Heart left ventricle (tissue), 16 donors: ENCODE measurements around the gene ITPR2. TPM values are rescaled to one million over a fixed set of nuclear protein-coding genes. Genes with fewer than 3 reads are reported as not detected.

Source experiments
- ATAC-seq, 4 donors: fragments of 200-7000 bp; cut with Tn5 transposase; one replicate each; pipeline ENCODE4 v1.9.1; 2020 to 2022; ENCODE audit warnings: moderate library complexity in 4 of 4, mild to moderate bottlenecking in 3 of 4, moderate number of reproducible peaks in 1 of 4
- DNase-seq, 5 donors: peaks; one replicate each; pipeline ENCODE4 v3.0.0-alpha.2; 2020
- H3K27ac ChIP-seq, 12 donors: fragments of 200-600 bp; sonication (generic) in 4 of 12; one replicate each; pipeline versions ENCODE4 v1.5.0 to v1.8.0; 2016 to 2022; ENCODE audit warnings: mild to moderate bottlenecking in 2 of 12
- H3K27me3 ChIP-seq, 9 donors: fragments of 200-600 bp; sonication (generic) in 2 of 9; one replicate each; pipeline versions ENCODE4 v1.5.1 to v1.8.0; 2016 to 2022; ENCODE audit warnings: mild to moderate bottlenecking in 3 of 9
- H3K36me3 ChIP-seq, 9 donors: fragments of 200-600 bp; sonication (generic) in 2 of 9; one replicate each; pipeline versions ENCODE4 v1.5.0 to v1.8.0; 2018 to 2022; ENCODE audit warnings: mild to moderate bottlenecking in 2 of 9
- H3K4me1 ChIP-seq, 12 donors: fragments of 200-600 bp; sonication (generic) in 4 of 12; one replicate each; pipeline versions ENCODE4 v1.5.0 to v1.8.0; 2016 to 2022; ENCODE audit warnings: mild to moderate bottlenecking in 3 of 12
- H3K4me3 ChIP-seq, 12 donors: fragments of 200-600 bp; sonication (generic) in 4 of 12; one replicate each; pipeline versions ENCODE4 v1.5.0 to v1.8.0; 2017 to 2022; ENCODE audit warnings: mild to moderate bottlenecking in 9 of 12, moderate library complexity in 4 of 12
- H3K9me3 ChIP-seq, 12 donors: fragments of 200-600 bp; sonication (generic) in 4 of 12; one replicate each; pipeline versions ENCODE4 v1.5.0 to v1.8.0; 2016 to 2022; ENCODE audit warnings: mild to moderate bottlenecking in 1 of 12
- POLR2A ChIP-seq, 2 donors: fragments of 450-650 bp; IDR thresholded peaks; one replicate each; pipeline ENCODE4 v1.6.1; 2017; ENCODE audit warnings: antibody characterized with exemption in 2 of 2, mild to moderate bottlenecking in 2 of 2, moderate library complexity in 2 of 2
- WGBS, 4 donors: extraction: QIAGEN DNeasy Blood & Tissue Kit in 2 of 4; methylation state at CpG; one replicate each; pipeline versions ENCODE4 v1.1.5 to v1.1.7; 2013 to 2018; 5-methylcytosine and 5-hydroxymethylcytosine counted together
- intact Hi-C, 10 donors: fragments of 100-400 bp; cut with DNase I; formaldehyde crosslinking; loops; one replicate each; pipeline versions ENCODE4 v1.11.1 to v1.14.2; 2022
- polyA plus RNA-seq, 2 donors: library from polyadenylated mRNA; stranded (reverse); fragments of 200-250 nt; gene quantifications; one replicate each; pipeline ENCODE4 v1.2.3, GENCODE V29; 2013
- total RNA-seq, 9 donors: library from RNA; depleted of rRNA in 2 of 9; stranded (reverse); fragments of >200 nt in 2 of 9; fragmentation: NEBNext Ultra II Directional in 3 of 9; extraction: Animal tissue kit (Norgen Biotek cat#: 25700) in 3 of 9; gene quantifications; one replicate each; pipeline versions ENCODE4 v1.1.0 to v1.2.4, GENCODE V29; 2016 to 2023
- TF ChIP-seq, protein P1 (sequence below), 12 donors: fragments of 200-600 bp; sonication (generic) in 4 of 12; IDR thresholded peaks; one replicate each; pipeline versions ENCODE4 v1.5.0 to v1.8.0; 2018 to 2022; ENCODE audit warnings: antibody characterized with exemption in 12 of 12, mild to moderate bottlenecking in 5 of 12
- donor health status: ischemic (EF 13 %, LVEDD 7.1; RV severe dilation, severe dysfunction).
- donor health status: healthy with polysubstance abuse.
- donor health status: DM: no; HTN: yes; CAD: no.
- donor health status: DM: no; HTN: no; CAD: no.
- donor health status: ischemic (EF 25% LVEDD 6.9; RV normal size, moderate dysfunction).
- donor health status: ischemic (EF 25% LVEDD 5.7; RV mildly dilated, moderate dysfunction).
- donor health status: healthy.
- donor health status: DM: yes; HTN: yes; CAD: no.
- donor health status: ischemic (EF 35%, LVEDD 5.7; RV mildly dilated, moderate dysfunction).
- donor health status: nonischemic (EF 11% LVEDD 7.7; RV severe dilation, severe dysfunction).
- donor health status: DM: yes; HTN: yes; CAD: no.
- donor health status: PGD.
- donor health status: ischemic (EF 29% LVEDD 5.4; RV normal size, mild dysfunction).
- donor health status: nonischemic (EF 23%, LVEDD 6.1; RV moderate dilation, normal function).

Gene ITPR2
- total and polyA plus RNA-seq, 11 donors = 3.4 to 45.6 (median 11.8) TPM

DNA sequence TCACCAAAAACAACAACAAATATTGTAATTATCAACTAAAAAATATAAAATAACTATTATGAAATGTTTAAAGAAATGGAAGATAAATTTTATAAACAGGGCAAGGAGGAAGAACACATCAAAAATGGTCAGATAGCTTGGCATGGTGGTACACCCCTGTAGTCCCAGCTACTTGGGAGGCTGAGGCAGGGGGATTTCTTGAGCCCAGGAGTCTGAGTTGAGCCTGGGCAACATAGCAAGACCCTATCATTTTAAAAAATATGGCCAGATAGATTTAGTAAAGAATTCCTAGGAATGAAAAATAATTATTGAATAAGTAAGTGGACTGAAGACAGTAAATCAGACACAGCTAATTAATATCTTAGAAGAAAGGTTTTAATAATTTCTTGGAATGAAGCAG lies 32.6 kb downstream of the ITPR2 start:
- no peaks in the 10 kb centered on the region for H3K36me3 ChIP-seq
- H3K4me3 ChIP-seq = no peak overlapping the region
- TF ChIP-seq, protein P1, sequence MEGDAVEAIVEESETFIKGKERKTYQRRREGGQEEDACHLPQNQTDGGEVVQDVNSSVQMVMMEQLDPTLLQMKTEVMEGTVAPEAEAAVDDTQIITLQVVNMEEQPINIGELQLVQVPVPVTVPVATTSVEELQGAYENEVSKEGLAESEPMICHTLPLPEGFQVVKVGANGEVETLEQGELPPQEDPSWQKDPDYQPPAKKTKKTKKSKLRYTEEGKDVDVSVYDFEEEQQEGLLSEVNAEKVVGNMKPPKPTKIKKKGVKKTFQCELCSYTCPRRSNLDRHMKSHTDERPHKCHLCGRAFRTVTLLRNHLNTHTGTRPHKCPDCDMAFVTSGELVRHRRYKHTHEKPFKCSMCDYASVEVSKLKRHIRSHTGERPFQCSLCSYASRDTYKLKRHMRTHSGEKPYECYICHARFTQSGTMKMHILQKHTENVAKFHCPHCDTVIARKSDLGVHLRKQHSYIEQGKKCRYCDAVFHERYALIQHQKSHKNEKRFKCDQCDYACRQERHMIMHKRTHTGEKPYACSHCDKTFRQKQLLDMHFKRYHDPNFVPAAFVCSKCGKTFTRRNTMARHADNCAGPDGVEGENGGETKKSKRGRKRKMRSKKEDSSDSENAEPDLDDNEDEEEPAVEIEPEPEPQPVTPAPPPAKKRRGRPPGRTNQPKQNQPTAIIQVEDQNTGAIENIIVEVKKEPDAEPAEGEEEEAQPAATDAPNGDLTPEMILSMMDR (IDR thresholded peaks at IDR 0.05) = no peak
- no peak for TF ChIP-seq POLR2A (IDR thresholded peaks at IDR 0.05)
- intact Hi-C loops = no loop called here
- no peak overlapping the region for H3K27ac ChIP-seq
- H3K4me1 ChIP-seq = peaks cover 0 to 45% (median 7%) of the 10 kb centered on the region in 12 donors
- ATAC-seq (no peak), DNase-seq (no peak)
- no peaks in the 10 kb centered on the region for H3K27me3 ChIP-seq
- H3K9me3 ChIP-seq = no peaks in the 10 kb centered on the region

DNA sequence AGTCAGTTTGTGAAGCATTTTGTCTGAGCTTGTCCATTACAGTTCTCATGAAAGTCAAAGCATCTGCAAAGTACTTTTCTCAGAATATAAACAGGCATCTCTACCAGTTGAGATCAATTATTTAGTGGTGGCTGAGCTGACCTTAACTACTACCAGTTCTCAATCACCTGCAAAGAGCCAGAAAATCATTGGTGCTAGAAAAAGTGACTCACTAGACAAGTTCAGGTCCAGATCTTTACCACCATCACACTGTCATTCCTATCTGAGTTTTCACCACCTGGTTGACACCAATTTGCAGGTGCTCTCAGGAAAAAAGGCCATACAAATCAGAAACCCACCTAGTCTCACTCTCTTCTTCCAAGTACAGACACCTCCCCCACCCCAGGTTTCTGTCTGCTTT lies 33.3 kb downstream of the ITPR2 start:
- no peak for TF ChIP-seq POLR2A (IDR thresholded peaks at IDR 0.05)
- TF ChIP-seq, protein P1 (IDR thresholded peaks at IDR 0.05) = no peak
- H3K9me3 ChIP-seq = no peaks in the 10 kb centered on the region
- DNase-seq = no peak
- no peaks in the 10 kb centered on the region for H3K36me3 ChIP-seq
- no peak for ATAC-seq
- H3K27ac ChIP-seq = peak overlapping the region in 1 of 12 donors; percentile 48
- H3K4me3 ChIP-seq = no peak overlapping the region
- intact Hi-C loops = loop anchor here in 1 of 10 donors (5.0 kb wide), 1 partner anchor 37 kb away; no protein-coding TSS in a partner anchor
- H3K27me3 ChIP-seq = no peaks in the 10 kb centered on the region
- H3K4me1 ChIP-seq = peaks cover 0 to 45% (median 7%) of the 10 kb centered on the region in 12 donors

DNA sequence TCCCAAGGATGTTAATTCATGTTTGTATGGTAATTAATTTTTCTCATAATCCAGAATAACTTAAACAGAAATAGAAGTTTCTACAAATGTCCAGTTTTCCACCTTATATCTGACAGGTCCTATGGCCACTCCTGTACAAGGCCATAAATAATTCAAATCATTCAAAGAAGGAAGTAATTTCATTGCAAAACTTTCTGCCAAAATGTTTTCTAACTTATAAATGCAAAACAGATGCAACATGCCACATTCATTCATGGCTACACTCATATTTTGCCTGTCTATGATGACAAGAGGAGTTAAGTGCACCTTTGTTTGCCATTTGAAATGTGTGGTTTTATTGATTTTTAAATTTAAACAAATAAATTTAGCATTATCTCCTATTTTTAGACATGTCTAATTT lies 34.4 kb downstream of the ITPR2 start:
- Histone ChIP-seq H3K27ac (no peak overlapping the region), H3K9me3 (no peaks in the 10 kb centered on the region), H3K36me3 (no peaks in the 10 kb centered on the region), H3K4me3 (no peak overlapping the region), H3K27me3 (no peaks in the 10 kb centered on the region), H3K4me1 (peaks cover 0 to 35% (median 4%) of the 10 kb centered on the region in 12 donors)
- DNase-seq (no peak), ATAC-seq (no peak)
- TF ChIP-seq POLR2A (IDR thresholded peaks at IDR 0.05) = no peak
- TF ChIP-seq, protein P1 (IDR thresholded peaks at IDR 0.05) = no peak
- intact Hi-C loops = loop anchor here in 1 of 10 donors (5.0 kb wide), 1 partner anchor 36 kb away; no protein-coding TSS in a partner anchor

DNA sequence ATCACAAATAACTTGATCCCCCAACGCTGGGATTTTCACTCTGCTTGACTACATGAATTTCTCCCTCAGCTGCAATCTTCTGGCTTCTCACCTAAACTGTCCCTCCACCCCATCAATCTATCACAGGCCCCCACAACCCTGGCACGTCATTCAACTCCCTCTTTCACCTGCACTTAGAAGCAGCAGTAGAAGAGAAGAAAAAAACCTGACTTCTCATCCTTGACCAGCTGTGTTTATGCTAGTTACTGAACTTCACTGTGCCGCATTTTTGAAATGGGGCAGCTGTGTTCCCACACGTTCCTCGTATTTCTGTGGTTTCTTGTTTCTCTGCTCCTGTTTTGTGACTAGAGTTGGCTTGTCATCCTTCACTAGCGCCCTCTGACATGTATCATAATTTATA lies 35.0 kb downstream of the ITPR2 start:
- ATAC-seq (peak in 3 of 4 donors; percentile 27 to 59 (median 53)), DNase-seq (no peak)
- Histone ChIP-seq H3K4me3 (no peak overlapping the region), H3K36me3 (no peaks in the 10 kb centered on the region), H3K4me1 (peaks cover 0 to 28% (median under 1%) of the 10 kb centered on the region in 12 donors), H3K9me3 (no peaks in the 10 kb centered on the region), H3K27me3 (no peaks in the 10 kb centered on the region), H3K27ac (no peak overlapping the region)
- TF ChIP-seq, protein P1 (IDR thresholded peaks at IDR 0.05) = no peak
- no peak for TF ChIP-seq POLR2A (IDR thresholded peaks at IDR 0.05)
- 69 to 80% (median 74%) methylated on average over 6 of the region's 6 CpGs for WGBS, 4 donors
- intact Hi-C loops = loop anchor here in 1 of 10 donors (5.0 kb wide), 1 partner anchor 36 kb away; no protein-coding TSS in a partner anchor
